ENCODE data around the gene FREM3.
"Not testable (repeated sequence)": the region's sequence is repeated elsewhere in the genome, so short reads cannot be mapped to it uniquely, and the experiment has no call there.

The FREM3 gene

GRCh38 chr4:143586080-143586479, 114.4 kb downstream of the FREM3 start:
- in situ Hi-C loops (cut with MboI; ENCODE audit: low sequenced_read_pairs), result no loop called here

DNA sequence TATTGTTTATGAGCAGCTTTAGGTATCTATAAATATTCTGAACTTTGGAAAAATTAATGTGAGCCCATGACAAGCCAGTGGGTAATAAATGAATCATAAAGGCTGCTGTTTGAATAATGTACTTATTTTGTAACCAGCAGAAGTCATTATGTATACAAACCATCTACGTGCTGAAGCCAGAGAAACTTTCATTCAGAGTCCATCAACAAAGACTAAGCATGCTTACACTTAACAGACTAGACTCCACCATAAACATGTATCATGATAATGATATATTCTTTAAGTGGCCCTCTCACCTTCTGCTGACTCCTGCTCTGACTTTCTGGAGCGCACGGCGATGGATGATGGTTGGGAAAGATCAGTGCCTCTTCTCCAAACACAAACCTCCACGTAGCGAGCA, 114.9 kb downstream of the FREM3 start:
- in situ Hi-C loops (cut with MboI; ENCODE audit: low sequenced_read_pairs), result no loop called here

DNA sequence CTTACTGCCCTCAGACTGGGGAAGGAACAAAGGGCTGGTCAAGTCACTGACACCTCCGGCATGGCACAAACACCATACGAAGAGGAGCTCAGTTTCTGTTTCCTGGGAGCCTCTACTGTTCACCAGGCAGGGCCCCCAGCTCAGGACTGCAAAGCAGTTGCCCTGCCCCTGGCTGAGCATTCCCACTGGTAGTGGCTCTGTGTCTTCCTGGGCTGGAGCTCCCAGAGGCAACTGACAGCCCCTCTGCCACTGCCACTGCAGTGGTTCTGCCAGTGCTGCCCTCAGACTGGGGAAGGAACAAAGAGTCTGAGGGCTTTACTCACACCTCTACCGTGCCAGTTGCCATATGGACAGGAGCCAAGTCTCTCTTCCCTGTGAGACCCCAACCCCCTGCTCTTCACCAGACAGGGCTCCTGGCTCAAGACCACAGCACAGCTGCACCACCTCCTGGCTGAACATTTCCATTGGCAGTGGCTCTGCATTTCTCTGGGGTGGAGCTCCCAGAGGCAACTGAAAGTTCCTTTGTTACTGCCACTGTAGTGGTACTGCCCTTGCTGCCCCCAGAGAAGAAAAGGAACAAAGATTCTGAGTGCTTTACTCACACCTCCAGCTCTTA, 119.0 kb downstream of the FREM3 start:
- in situ Hi-C loops (cut with MboI; ENCODE audit: low sequenced_read_pairs), result no loop called here

GRCh38 chr4:143575331-143575730, 125.1 kb downstream of the FREM3 start:
- in situ Hi-C loops (cut with MboI; ENCODE audit: low sequenced_read_pairs), result no loop called here

- in situ Hi-C loops (cut with MboI; ENCODE audit: low sequenced_read_pairs), result no loop called here
Measured at GRCh38 chr4:143564472-143564871, 136.0 kb downstream of the FREM3 start.

DNA sequence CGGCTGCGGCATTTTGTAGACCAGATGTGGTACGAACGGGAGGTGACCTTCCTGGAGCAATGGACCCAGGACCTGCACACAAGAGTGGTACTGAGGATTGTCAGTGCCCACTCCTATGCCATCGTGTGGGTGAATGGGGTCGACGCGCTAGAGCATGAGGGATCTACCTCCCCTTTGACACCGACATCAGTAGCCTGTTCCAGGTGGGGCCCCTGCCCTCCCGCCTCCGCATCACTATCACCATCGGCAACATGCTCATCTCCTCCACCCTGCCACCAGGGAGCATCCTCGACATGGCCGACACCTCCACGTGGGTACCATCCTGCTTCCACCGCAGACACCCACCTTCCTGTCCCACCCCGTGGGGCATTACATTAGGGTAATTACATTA, 140.7 kb downstream of the FREM3 start:
- in situ Hi-C loops (cut with MboI; ENCODE audit: low sequenced_read_pairs), result no loop called here

DNA sequence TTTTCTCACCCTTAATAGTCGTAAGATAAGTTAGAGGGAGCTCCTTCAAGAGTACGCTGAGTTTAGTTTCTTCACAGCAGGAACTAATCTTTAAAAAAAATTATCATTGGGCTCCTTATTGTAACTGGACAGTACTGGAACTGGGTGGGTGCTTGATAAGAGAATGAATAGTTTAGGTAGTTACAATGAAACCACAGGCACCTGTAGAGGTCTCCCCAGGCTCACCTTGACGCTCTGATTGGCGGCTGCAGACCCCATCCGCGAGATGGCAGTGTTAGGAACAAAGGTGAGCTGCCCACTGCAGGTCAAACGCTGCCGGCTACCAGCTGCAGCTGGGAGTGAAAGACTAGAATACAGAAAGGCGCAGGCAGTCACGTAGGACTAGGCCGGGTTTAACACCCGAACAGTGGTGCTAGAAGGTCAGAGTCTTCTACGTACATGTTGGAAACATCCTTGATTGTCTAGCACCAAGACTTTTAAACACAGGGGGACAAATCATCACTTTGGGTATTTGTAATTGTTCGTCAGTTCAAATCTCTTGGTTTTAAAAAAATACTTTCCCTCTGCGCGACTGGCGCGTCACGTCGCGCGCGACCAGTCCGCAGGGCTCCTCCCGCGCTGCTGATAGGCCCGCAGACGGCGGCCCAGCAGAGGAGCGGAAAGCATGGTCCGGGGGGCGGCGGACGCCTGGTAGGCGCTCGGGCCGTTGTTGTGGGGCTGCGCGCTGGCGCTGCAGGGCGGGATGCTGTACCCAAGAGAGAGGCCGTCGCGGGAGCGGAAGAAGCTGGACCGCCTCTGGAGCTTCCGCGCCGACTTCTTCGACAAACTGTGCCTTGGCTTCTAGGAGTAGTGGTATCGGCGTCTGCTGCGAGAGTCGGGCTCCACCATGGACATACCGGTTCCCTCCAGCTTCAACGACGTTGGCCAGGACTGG, 141.4 kb downstream of the FREM3 start:
- in situ Hi-C loops (cut with MboI; ENCODE audit: low sequenced_read_pairs), result no loop called here

GRCh38 chr4:143558286-143558685, 142.2 kb downstream of the FREM3 start:
- in situ Hi-C loops (cut with MboI; ENCODE audit: low sequenced_read_pairs), result no loop called here

GRCh38 chr4:143555676-143556075, 144.8 kb downstream of the FREM3 start:
- in situ Hi-C loops (cut with MboI; ENCODE audit: low sequenced_read_pairs), result no loop called here

DNA sequence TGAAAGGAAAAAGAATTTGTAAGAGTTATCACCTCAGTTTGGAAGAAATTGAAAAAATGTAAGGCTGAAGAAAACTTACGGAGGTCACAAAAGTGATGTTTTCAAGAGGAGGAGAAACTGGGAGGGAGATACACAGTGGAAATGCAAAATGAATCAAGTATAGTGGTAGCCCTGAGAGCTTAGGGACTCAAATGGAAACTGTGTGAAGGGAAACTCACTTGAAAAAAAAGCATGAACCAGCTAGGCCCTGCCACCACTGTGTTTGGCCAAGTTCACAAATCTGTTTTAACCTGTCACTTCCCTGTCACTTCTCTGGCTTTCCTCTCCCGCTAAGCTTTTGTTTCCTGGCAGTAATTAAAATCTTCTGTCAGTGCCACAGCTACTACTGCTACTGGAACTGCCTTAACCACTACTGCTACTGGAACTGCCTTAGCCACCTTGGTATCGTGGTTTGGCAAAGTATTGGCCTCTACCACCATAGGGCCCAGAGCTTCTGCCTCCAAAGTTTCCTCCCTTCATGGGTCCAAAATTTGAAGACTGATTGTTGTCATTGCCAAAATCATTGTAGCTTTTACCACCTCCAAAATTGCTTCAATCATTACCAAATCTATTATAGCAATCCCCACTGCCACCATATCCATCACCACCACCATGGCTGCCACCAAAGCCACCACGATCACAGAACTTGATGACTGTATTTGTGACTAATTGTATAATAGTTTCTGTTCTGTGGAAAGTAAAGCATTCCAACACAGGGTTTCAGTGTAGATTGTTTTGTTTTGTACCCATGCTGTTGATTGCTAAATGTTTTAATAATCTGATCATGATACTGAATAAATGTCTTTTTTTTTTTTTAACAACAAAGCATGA, 145.5 kb downstream of the FREM3 start:
- in situ Hi-C loops (cut with MboI; ENCODE audit: low sequenced_read_pairs), result no loop called here

- in situ Hi-C loops (cut with MboI; ENCODE audit: low sequenced_read_pairs), result no loop called here
Measured at GRCh38 chr4:143549928-143550327, 150.5 kb downstream of the FREM3 start.

DNA sequence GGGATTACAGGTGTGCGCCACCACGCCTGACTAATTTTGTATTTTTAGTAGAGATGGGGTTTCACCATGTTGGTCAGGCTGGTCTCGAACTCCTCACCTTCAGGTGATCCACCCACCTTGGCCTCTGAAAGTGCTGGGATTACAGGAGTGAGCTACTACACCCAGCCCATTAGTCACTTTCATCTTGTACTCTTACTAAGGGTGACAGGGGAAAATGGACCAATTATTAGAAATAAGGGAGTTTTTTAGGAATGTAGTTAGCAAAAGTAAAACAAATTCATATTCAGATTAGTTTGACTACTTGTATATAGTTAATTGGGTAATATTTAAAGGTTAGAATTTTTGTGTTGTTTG, 160.8 kb downstream of the FREM3 start:
- in situ Hi-C loops (cut with MboI; ENCODE audit: low sequenced_read_pairs), result no loop called here

DNA sequence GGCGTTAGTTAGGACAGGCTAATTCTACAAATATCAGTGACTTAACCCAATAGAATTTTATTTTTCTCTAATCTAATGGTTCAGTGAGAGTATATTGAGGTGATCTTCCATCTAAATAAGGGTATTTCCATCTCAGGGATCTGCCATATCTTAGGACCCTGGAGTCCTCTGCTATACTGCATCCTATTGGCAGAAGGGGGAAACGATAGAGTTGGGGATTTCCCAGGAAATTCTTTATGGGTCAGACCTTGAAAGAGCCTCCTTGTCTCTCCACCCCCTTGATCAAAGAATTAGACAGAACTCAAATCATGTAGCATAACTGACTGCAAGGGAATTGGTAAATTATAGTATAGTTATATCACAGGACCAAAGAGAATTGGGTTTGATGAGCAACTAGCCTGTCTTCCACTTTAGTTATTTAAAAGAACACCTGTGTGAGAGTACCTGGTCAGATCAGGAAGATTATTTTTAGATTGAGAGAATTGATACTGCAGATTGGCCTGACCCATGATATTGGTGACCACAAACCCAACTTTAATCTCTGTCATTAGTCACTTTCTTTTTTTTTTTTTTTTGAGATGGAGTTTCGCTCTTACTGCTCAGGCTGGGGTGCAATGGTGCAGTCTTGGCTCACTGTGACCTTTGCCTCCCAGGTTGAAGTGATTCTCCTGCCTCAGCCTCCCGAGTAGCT, 161.4 kb downstream of the FREM3 start:
- in situ Hi-C loops (cut with MboI; ENCODE audit: low sequenced_read_pairs), result no loop called here

- in situ Hi-C loops (cut with MboI; ENCODE audit: low sequenced_read_pairs), result no loop called here
Measured at GRCh38 chr4:143531788-143532491, 168.5 kb downstream of the FREM3 start.

- in situ Hi-C loops (cut with MboI; ENCODE audit: low sequenced_read_pairs), result no loop called here
Measured at GRCh38 chr4:143531380-143531779, 169.1 kb downstream of the FREM3 start.

GRCh38 chr4:143528046-143528445, 172.4 kb downstream of the FREM3 start:
- in situ Hi-C loops (cut with MboI; ENCODE audit: low sequenced_read_pairs), result not testable (repeated sequence)
